Activated T-cell treated with anti-CD3 and anti-CD28 coated beads for 24 hours (primary cell): Measurements from ENCODE around the gene ZDBF2.
"Not testable (repeated sequence)": the region's sequence is repeated elsewhere in the genome, so short reads cannot be mapped to it uniquely, and the experiment has no call there.

Experiments
- DNase-seq: peaks from one replicate; pipeline ENCODE4 v3.0.0-alpha.2; 2020; ENCODE audit warnings: low read depth

ZDBF2 gene

GRCh38 chr2:206274434-206275311 is at the start of gene ZDBF2:
Gene ZDBF2 (plus strand): TSS chr2:206274663. CDS start chr2:206281850, 7,187 bp downstream.
- peak; percentile 19 for DNase-seq

- DNase-seq, result no peak
These were observed 48.8 kb upstream of the ZDBF2 start for GRCh38 chr2:206225435-206226232.

GRCh38 chr2:206228636-206229035 is 45.8 kb upstream of the ZDBF2 start:
- not testable (repeated sequence) for DNase-seq

- no peak for DNase-seq
These were observed 44.8 kb upstream of the ZDBF2 start for GRCh38 chr2:206229642-206230041.

- DNase-seq, result no peak
These were observed 44.3 kb upstream of the ZDBF2 start for GRCh38 chr2:206230060-206230762.

- no peak for DNase-seq
These were observed 42.7 kb upstream of the ZDBF2 start for GRCh38 chr2:206231669-206232286.

GRCh38 chr2:206232287-206233035 is 42.0 kb upstream of the ZDBF2 start:
- DNase-seq, result no peak

- no peak for DNase-seq
These were observed 35.3 kb upstream of the ZDBF2 start for GRCh38 chr2:206239157-206239556.

- no peak for DNase-seq
These were observed 34.1 kb upstream of the ZDBF2 start for GRCh38 chr2:206240327-206240726.

- no peak for DNase-seq
These were observed 32.7 kb upstream of the ZDBF2 start for GRCh38 chr2:206241736-206242135.

GRCh38 chr2:206245265-206245672 is 29.2 kb upstream of the ZDBF2 start:
- DNase-seq, result no peak

- DNase-seq, result no peak
These were observed 24.2 kb upstream of the ZDBF2 start for GRCh38 chr2:206250041-206250897.

- DNase-seq, result no peak
These were observed 21.2 kb upstream of the ZDBF2 start for GRCh38 chr2:206253125-206253776.

GRCh38 chr2:206253777-206254166 is 20.7 kb upstream of the ZDBF2 start:
- DNase-seq, result no peak

- DNase-seq, result no peak
These were observed 19.5 kb upstream of the ZDBF2 start for GRCh38 chr2:206255003-206255402.

GRCh38 chr2:206256706-206257205 is 17.7 kb upstream of the ZDBF2 start:
- no peak for DNase-seq

GRCh38 chr2:206257350-206257749 is 17.1 kb upstream of the ZDBF2 start:
- DNase-seq, result no peak

- DNase-seq, result no peak
These were observed 16.6 kb upstream of the ZDBF2 start for GRCh38 chr2:206257861-206258260.

GRCh38 chr2:206258615-206259014 is 15.8 kb upstream of the ZDBF2 start:
- DNase-seq, result not testable (repeated sequence)
